M059J (cell line): Measurements from ENCODE around the gene TIPARP. TPM values are rescaled to one million over a fixed set of nuclear protein-coding genes. Genes with fewer than 3 reads are reported as not detected.
A peak's percentile ranks its signal among the peaks of the same experiment; 100 is the strongest.
"Not testable (repeated sequence)": the region's sequence is repeated elsewhere in the genome, so short reads cannot be mapped to it uniquely, and the experiment has no call there.

Experiments used
- DNase-seq: peaks from one replicate; pipeline ENCODE4 v3.0.0-alpha.2; 2012; ENCODE audit warnings: low read depth
- total RNA-seq: library from RNA; depleted of rRNA; stranded (reverse); fragments of >200 nt; shearing (Covaris generic); gene quantifications from 2 replicates; pipeline ENCODE4 v1.2.3, GENCODE V29; 2014

The TIPARP gene
- total RNA-seq, 1 experiment from 2014 or later = 110 TPM

GRCh38 chr3:156711944-156712343, 37.6 kb downstream of the TIPARP start:
- DNase-seq = peak; percentile 74

- no peak for DNase-seq
Measured at GRCh38 chr3:156716105-156716862, 41.9 kb downstream of the TIPARP start.

GRCh38 chr3:156718622-156719306, 44.4 kb downstream of the TIPARP start:
- DNase-seq = peak; percentile 63

- DNase-seq = no peak
Measured at GRCh38 chr3:156720826-156721225, 46.4 kb downstream of the TIPARP start.

- DNase-seq = peak; percentile 27
Measured at GRCh38 chr3:156721687-156722618, 47.6 kb downstream of the TIPARP start.

GRCh38 chr3:156723182-156723619, 48.8 kb downstream of the TIPARP start:
- peak; percentile 38 for DNase-seq

- DNase-seq = no peak
Measured at GRCh38 chr3:156725682-156726081, 51.3 kb downstream of the TIPARP start.

GRCh38 chr3:156726456-156726855, 52.1 kb downstream of the TIPARP start:
- no peak for DNase-seq

GRCh38 chr3:156727519-156728205, 53.3 kb downstream of the TIPARP start:
- DNase-seq = peak; percentile 49

GRCh38 chr3:156728267-156728985, 54.0 kb downstream of the TIPARP start:
- peak; percentile 84 for DNase-seq

GRCh38 chr3:156729460-156730179, 55.2 kb downstream of the TIPARP start:
- DNase-seq = peak; percentile 38

- no peak for DNase-seq
Measured at GRCh38 chr3:156731813-156732212, 57.4 kb downstream of the TIPARP start.

- DNase-seq = no peak
Measured at GRCh38 chr3:156732261-156732660, 57.9 kb downstream of the TIPARP start.

- no peak for DNase-seq
Measured at GRCh38 chr3:156732715-156733421, 58.5 kb downstream of the TIPARP start.

- DNase-seq = peak; percentile 75
Measured at GRCh38 chr3:156734661-156735060, 60.3 kb downstream of the TIPARP start.

- no peak for DNase-seq
Measured at GRCh38 chr3:156735471-156735870, 61.1 kb downstream of the TIPARP start.

- DNase-seq = not testable (repeated sequence)
Measured at GRCh38 chr3:156737049-156737448, 62.7 kb downstream of the TIPARP start.

GRCh38 chr3:156738251-156738650, 63.9 kb downstream of the TIPARP start:
- no peak for DNase-seq

GRCh38 chr3:156739976-156740375, 65.6 kb downstream of the TIPARP start:
- no peak for DNase-seq
